HG03196 (cell line): ENCODE results near the gene ITGB7.

ENCODE experiments used
- ATAC-seq: cut with Tn5 transposase; IDR thresholded peaks from one replicate; pipeline ENCODE4 v1.9.1; 2021; ENCODE audit not compliant: unreplicated experiment

Gene ITGB7, protein sequence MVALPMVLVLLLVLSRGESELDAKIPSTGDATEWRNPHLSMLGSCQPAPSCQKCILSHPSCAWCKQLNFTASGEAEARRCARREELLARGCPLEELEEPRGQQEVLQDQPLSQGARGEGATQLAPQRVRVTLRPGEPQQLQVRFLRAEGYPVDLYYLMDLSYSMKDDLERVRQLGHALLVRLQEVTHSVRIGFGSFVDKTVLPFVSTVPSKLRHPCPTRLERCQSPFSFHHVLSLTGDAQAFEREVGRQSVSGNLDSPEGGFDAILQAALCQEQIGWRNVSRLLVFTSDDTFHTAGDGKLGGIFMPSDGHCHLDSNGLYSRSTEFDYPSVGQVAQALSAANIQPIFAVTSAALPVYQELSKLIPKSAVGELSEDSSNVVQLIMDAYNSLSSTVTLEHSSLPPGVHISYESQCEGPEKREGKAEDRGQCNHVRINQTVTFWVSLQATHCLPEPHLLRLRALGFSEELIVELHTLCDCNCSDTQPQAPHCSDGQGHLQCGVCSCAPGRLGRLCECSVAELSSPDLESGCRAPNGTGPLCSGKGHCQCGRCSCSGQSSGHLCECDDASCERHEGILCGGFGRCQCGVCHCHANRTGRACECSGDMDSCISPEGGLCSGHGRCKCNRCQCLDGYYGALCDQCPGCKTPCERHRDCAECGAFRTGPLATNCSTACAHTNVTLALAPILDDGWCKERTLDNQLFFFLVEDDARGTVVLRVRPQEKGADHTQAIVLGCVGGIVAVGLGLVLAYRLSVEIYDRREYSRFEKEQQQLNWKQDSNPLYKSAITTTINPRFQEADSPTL

DNA sequence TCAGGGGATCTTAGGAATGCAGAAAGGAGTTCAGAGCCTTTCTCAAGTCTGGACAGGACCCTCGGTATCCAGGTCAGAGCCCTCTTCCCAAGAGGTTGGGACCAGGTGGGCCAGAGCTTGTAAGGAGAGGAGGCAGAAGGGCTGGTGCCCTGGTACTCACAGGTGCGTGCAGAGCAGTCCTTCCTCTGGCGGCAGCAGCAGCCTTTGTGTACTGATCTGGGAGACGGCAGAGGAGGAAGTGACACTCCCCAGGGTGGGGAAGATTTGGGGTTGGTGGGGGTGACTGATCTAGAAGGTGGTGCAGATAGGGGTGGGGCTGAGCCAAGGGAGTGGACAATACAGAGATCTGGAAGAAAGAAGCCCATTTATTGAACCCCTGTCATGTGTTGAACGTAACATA lies at the start of gene ITGB7:
Gene ITGB7, minus strand, starts transcription at position 210 of the 400 bp plus-strand sequence. CDS start 6,808 bp downstream, outside the sequence.
- peak; percentile 44 for ATAC-seq

DNA sequence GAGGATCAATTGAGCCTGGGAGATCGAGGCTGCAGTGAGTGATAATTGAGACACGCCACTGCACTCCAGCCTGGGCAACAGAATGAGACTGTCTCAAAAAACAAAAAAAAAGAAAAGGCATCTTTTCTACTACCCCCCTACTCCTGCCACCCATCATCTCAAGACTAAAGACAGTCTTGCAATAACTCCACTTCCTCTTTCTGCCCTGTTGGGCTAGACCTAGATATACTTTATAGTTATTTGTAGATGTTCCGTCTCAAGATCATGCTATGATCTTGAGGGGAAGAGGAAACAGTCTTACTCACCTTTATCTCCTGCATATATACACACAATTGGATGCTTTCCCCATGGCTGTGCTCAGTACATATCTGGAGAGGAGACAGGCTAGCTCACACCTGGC lies 48.9 kb upstream of the ITGB7 start:
- ATAC-seq = no peak

DNA sequence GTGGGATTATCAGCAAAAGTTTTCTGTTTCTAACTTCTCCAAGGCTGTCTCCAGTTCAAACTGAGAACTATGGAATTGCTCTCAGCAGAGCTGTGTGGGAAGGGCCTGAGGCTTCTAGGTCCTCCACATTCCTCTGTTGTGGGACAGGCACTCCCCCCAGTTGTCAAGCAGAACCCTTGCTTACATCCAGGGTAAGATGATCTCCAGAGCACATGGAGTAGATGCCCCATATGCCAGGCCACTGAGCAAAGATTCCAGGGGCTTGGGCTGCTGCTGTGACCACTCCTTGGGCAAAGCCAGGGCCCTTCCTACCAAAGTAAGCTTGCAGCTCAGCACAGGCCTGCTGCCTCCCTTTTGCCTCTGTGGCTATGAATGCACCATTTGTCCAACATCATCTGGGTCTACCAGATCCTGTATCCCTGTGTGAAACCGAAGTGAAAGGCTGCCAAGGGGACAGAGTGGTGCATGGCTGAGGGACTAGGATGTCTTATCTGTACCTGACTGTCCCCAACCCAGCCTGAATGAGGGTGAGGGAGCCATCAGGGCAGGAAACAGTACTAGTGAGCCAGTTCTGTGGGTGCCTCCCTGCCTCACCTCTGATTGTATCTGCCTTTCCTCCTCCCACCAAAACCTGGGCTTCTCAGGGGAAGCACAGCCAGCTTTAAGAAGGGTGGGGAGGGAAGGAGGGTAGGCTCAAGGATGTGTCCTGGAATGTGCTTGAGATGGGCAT lies 47.9 kb upstream of the ITGB7 start:
- ATAC-seq = no peak

DNA sequence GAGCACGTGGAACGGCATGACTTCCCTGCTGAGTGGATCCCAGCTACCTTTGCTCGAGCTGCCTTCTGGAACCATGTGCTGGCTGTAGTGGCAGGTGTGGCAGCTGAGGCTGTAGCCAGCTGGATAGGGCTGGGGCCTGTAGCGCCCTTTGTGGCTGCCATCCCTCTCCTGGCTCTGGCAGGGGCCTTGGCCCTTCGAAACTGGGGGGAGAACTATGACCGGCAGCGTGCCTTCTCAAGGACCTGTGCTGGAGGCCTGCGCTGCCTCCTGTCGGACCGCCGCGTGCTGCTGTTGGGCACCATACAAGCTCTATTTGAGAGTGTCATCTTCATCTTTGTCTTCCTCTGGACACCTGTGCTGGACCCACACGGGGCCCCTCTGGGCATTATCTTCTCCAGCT lies 46.2 kb upstream of the ITGB7 start:
- no peak for ATAC-seq

DNA sequence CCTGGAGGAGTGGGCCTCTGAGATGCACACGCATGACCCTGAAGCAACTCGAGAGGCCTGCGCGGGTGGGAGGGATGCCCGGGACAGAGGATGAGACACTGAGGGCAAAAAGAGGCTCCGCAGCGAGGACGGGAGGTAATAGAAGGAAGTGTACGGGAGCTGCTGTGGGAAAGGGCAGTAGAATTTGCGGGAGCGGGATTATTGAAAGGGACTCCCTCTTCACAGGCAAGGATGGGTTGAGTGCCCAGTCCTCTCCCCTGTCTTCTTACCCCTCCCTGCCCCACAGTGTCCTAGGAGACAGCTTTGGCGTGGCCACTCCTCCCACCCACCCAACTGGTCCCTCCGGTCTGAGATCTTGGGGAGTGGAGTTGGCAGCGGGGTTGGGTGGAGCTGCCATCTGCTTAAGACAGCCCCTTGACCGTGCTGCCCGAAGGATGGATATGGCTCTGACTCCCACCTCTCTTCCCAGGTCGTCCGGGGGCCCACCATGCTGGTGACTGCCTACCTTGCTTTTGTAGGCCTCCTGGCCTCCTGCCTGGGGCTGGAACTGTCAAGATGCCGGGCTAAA lies 45.4 kb upstream of the ITGB7 start:
- peak; percentile 8 for ATAC-seq

DNA sequence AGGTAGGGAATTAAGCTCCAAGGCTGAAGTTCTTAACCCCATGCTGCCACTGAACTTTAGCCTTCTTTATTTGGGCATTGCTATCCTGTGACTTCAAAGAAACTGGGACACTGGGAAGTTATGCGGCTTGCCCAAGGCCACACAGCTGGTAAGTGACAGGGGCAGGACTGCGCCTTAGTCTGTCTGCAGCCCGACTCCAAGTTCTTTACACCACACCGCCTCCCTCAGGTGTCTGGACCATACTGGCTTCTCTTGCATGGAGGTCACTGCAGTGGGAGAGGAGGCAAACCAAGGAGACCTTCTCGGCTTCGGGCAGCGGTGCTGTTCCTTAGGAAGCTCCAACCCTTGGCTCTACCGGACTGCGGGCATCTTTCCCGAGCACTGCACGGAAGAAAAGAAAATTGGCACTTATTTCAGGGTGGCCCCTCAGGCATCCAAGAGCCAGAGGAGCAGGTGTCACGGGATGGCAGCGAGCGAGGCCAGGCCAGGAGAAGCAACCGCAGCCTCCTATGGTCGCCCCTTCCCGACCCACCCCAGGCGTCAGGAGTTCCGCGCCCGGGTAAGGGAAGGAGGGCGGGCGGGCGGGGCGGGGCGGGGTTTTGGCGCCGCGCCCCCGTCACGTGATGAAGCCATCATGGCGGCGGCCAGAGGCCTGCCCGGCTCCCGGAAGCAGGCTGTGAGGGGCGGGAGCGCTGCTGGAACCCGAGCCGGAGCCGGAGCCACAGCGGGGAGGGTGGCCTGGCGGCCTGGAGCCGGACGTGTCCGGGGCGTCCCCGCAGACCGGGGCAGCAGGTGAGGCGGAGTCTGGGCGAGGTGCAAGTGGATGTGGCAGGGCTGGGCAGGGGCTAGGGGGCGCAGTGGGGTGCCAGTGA lies 44.7 kb upstream of the ITGB7 start:
- peak; percentile 65 for ATAC-seq

DNA sequence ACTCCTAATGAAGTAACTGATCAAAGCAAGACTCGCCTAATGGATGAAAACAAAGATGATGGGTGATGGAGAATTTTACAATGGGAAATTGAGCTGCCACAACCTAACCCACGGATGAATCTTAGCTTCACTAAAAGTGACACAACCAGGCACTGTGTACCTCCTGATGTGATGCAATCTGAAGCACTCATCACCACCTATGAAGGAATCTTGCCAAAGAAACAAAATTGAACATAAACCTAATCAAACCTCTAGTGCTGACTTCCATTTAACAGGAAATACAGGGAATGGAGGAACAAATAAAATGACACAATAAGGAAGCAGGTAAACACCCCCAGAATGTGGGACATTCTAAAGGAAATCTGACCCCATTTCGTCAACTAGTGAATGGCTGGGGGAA lies 38.2 kb upstream of the ITGB7 start:
- ATAC-seq = no peak

DNA sequence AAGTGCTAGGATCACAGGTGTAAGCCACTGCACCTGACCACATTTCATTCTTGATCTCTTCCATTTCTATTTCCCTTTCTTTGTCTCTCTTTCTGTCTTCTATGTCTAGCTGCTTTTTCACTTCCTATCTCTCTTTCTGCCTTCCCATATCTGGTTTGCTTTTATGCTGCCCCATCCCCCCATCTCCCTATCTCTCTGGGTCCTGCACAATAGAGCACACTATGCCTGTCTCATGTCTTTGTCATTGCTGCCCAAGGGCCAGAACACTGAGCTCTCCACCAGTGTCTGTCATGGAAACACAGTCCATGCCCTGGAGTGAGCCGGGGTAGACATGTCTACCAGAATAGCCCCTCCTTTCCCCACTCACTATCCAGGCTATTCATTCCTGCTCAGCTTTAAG lies 37.3 kb upstream of the ITGB7 start:
- no peak for ATAC-seq

DNA sequence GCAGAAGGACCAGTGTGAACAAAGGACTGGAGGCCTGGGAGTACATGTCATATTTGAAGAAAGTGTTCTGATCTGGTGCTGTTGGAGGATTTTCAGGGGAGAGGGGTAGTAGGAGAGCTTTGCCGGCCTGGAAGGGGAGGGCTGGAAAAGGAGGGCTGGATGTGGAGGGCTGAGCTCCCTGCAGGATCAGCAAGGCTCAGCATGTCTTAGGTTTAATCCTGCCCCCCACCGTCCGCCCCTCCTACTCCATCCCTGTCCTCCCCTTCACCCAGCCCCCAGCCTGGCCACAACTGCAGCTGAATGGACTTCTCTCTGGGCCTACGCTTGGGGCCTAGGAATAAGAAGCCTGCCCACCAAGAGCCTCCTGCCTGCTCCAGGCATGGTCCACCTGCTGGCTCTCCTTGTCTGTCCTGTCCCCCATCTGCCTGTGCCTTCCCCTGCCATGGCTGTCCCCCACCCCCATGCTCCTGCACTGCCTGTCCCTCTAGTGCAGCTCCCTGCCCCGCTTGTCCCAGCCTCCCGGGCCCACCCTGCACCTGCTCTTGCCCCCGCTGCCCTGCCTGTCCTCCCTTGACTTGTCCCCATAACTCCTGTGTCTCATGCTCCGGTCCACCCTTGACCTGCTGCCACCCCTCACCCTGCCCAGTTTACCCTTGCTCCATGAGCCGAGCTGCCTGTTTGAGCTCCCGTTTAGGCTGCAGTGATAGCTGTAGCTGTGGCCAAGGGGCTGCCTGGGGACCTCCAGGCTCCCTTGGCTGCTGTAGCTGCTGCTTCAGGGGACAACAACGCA lies 34.8 kb upstream of the ITGB7 start:
- no peak for ATAC-seq

DNA sequence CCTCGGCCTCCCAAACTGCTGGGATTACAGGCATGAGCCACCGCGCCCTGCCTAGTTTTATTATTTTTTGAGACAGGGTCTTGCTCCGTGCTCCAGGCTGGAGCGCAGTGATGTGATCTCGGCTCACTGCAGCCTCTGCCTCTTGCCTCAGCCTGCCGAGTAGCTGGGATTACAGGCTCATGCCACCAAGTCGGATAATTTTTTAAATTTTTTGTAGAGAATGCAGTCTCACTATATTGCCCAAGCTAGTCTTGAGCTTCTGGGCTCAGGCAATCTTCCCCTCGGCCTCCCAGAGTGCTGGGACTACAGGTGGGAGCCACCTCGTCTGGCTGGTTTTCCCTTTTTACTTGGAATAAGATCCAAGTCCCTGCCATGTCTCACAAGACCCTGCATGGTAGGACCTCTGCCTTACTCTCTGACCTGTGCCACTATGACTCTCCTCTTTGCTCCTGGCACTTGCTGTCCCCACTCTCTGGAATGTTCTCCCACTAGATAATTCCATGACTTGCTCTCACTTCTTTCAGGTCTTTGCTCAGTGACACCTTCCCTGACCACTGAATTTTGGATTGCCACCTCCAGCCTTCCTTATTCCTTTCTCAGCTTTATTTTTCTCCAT lies 32.7 kb upstream of the ITGB7 start:
- ATAC-seq = no peak

DNA sequence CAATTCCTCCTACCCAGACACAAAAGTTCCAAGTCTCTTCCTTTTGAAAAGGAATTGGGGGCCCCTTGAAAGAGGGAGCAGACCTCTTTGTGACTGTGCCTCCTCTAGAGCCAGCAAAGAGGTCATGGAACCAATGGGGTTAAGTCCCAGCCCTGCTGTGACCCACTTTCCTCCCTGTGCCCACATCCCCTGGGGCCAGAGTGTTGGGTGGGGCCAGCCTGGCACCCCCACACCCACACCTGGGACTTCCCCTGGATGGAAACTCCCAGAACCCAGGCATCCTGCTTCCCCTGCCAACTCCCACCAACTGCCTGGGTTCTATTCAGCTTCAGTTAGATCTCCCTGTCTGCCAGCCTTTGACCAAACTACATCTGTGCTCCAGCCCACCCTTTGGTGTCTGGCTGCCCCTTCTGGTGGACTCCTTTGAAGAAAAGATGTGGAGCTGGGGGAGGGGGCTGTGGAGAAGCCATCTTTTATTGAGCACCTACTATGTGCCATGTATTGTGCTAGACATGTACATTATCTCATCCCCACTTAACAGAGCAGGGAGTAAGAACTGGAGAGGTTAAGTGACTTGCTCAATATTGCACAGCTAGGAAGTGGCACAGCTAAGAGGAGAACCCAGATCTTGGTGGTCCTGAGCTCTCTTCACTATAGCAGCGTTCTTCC lies 29.5 kb upstream of the ITGB7 start:
- ATAC-seq = no peak

DNA sequence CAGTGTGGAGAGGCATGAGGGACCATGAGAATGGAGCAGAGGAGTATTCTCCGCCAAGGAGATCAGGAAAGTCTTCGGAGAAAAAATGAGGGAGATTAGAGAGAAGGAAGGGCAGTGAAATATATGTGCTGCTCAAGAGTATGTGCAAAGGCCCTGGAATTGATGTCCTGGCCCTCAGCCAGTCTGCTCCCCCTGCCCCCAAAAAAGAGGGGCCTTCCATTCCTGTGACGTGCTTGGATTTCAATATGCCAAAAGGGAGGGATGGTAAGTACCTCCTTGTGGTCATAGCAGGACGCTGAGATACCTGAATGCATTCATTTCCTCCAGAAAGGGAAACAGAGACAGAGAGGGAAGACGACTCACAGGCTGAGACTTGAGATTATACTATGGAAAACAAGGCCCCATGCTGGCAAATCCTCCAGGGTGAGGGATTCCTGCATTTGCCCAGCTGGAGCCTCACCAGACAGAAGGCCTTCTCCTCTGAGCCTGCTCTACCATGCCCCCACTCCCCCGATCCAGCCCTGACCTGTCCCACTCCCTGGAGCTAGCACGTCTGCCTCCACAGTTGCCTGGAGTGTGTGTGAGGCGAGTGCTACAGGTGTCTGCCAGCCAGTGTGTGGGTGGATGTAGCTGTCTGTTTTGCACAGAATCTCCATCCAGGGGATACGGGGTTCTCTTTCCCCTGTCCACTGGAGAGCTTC lies 28.8 kb upstream of the ITGB7 start:
- ATAC-seq = no peak

DNA sequence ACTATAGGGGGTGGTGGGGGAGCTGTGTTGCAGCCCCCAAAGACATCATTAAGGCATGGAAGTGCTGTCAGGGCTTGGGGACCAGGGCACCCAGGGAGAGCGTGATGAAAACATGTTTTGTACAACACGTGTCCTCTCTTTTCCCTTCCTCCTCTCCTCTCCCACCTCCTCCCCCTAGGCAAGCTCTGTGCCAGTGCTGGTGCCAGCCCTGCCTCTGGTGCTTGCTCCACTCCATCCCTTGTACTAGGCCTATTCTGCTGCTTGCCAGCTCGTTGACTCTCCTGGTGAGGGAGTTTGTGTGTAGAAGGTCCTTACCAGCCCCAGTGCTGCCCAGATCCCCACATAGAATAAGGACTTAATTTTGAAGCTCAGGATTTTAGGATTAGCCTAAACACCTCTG lies 28.1 kb upstream of the ITGB7 start:
- ATAC-seq = no peak

DNA sequence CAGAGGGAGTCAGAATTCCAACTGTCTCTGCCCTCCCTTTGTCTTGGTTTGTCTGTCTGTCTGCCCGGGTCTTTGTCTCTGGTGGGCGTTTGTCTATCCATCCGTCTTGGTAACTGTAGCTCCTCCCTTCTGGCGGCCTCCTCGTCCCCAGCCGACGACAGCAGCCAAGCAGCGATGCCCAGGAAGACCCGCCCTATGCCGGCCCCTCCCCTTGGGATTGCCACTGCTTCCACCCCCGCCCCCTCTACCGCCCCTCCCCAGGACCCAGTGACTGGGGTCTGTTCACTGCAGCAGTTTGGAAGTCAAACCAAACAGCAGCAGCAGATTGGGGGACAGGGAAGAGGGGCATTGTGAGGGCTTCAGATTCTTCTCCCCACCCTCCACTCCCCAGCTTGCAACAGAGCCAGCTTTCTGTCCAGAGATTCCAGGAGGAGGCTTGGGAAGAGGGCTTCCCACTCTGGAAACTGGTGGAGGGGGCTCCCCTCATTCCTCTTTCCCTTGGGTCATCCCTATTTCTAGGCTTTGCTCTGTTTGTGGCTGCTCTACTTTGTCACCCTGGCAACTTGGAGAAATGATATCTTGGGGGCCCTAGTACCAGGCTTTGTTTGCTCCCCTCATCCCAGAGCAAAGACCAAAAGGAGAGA lies 27.3 kb upstream of the ITGB7 start:
- no peak for ATAC-seq

DNA sequence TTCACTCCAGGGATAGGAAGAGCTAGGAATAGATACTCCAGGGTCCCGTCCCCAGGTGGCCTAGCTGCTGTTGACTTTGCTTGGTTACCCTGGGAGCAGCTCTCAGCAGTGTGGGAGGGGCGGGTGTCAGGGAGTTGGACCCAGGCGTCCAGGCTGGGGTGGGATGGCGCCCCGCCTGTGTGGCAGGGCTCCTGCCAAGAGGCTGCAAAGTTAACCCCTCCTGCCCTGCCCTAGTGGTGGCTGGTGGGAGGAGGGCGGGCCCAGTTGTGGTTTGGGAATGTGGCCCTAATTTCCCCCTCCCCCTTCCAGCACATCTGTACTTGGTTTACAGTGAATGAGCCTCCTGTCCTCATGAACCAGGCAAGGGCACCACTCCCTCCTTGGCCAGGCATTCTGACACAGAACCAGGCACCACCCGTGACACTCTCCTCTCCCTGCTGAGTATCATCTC lies 26.6 kb upstream of the ITGB7 start:
- ATAC-seq = no peak

DNA sequence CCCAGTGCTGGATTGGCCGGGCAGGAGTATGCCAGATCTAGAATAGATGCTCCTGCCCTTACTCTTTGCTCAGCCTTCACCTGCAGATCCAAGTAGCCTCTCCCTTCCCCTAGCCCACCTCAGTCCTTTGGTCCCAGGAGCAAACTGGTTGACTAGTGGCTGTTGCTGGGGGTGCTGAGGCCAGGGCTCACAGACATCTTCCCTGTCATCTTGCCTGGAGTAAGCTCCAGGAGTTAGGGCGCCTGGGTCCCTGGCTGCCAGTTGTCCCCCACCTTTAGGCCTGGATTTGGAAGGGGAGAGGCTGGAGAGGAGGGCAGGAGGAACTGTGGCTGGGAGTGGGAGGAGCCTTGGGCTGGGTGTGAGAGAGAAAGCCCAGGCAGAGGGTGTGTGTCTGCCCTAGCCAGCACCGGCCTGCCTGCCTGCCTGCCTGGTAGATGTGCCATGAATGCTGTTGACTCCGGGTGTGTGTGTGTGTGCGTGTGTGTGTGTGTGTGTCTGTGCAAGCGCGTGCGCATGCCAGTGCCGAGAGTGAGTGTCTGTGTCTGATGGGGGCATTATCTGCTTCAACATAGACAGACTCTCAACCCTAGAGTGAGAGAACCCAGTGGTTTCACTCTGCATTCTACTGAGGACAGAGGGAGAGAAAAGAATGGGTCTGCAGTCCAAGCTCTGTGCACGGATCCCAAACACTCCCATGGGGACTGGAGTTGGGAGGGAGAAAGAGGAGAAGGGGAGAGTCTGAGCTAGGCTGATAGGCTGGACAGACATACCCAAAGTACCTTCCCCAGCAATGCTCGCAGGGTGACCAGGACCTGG lies 25.8 kb upstream of the ITGB7 start:
- no peak for ATAC-seq
